ENCODE data around the gene SLC5A5.
A peak's percentile ranks its signal among the peaks of the same experiment; 100 is the strongest.

The SLC5A5 gene

DNA sequence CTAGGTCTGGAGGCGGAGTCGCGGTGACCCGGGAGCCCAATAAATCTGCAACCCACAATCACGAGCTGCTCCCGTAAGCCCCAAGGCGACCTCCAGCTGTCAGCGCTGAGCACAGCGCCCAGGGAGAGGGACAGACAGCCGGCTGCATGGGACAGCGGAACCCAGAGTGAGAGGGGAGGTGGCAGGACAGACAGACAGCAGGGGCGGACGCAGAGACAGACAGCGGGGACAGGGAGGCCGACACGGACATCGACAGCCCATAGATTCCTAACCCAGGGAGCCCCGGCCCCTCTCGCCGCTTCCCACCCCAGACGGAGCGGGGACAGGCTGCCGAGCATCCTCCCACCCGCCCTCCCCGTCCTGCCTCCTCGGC lies at the start of gene SLC5A5:
Gene SLC5A5, plus strand, starts transcription at position 68 of the 373 bp plus-strand sequence. CDS start 375 bp downstream, outside the sequence.
- Mint-ChIP-seq H3K4me1 (ENCODE audit: low read depth) (peaks cover 22% of the 10 kb centered on the region), H3K4me3 (peak within 1 kb of the TSS; percentile 79), H3K27me3 (peaks cover 16% of the 10 kb centered on the region), H3K27ac (peak within 1 kb of the TSS; percentile 76), H3K9me3 (no peaks in the 10 kb centered on the region), H3K36me3 (ENCODE audit: low read depth) (no peaks in the 10 kb centered on the region)
- peak; percentile 60 for DNase-seq

GRCh38 chr19:17824339-17824738 lies 47.4 kb upstream of the SLC5A5 start:
- Mint-ChIP-seq H3K4me3 (no peak overlapping the region), H3K36me3 (ENCODE audit: low read depth) (peaks cover 48% of the 10 kb centered on the region), H3K4me1 (ENCODE audit: low read depth) (no peaks in the 10 kb centered on the region), H3K27me3 (no peaks in the 10 kb centered on the region), H3K27ac (peak overlapping the region; percentile 64), H3K9me3 (no peaks in the 10 kb centered on the region)
- DNase-seq: no peak

GRCh38 chr19:17826508-17827056 lies 45.2 kb upstream of the SLC5A5 start:
- Mint-ChIP-seq H3K4me1 (ENCODE audit: low read depth) (no peaks in the 10 kb centered on the region), H3K36me3 (ENCODE audit: low read depth) (peaks cover 67% of the 10 kb centered on the region), H3K27ac (no peak overlapping the region), H3K4me3 (no peak overlapping the region), H3K9me3 (no peaks in the 10 kb centered on the region), H3K27me3 (no peaks in the 10 kb centered on the region)
- no peak for DNase-seq

- H3K4me1 Mint-ChIP-seq (ENCODE audit: low read depth): no peaks in the 10 kb centered on the region
- H3K9me3 Mint-ChIP-seq: peaks cover 2% of the 10 kb centered on the region
- no peak for DNase-seq
- peaks cover 85% of the 10 kb centered on the region for H3K36me3 Mint-ChIP-seq (ENCODE audit: low read depth)
- peak overlapping the region; percentile 57 for H3K27ac Mint-ChIP-seq
- H3K27me3 Mint-ChIP-seq: no peaks in the 10 kb centered on the region
- H3K4me3 Mint-ChIP-seq: no peak overlapping the region
Observed at GRCh38 chr19:17829855-17830566, 41.7 kb upstream of the SLC5A5 start.

- peak; percentile 72 for DNase-seq
- Mint-ChIP-seq H3K4me3 (no peak overlapping the region), H3K36me3 (ENCODE audit: low read depth) (peaks cover 86% of the 10 kb centered on the region), H3K27ac (peak overlapping the region; percentile 57), H3K9me3 (peaks cover 2% of the 10 kb centered on the region), H3K4me1 (ENCODE audit: low read depth) (peaks cover 5% of the 10 kb centered on the region), H3K27me3 (no peaks in the 10 kb centered on the region)
Observed at GRCh38 chr19:17830567-17831418, 41.0 kb upstream of the SLC5A5 start.

DNA sequence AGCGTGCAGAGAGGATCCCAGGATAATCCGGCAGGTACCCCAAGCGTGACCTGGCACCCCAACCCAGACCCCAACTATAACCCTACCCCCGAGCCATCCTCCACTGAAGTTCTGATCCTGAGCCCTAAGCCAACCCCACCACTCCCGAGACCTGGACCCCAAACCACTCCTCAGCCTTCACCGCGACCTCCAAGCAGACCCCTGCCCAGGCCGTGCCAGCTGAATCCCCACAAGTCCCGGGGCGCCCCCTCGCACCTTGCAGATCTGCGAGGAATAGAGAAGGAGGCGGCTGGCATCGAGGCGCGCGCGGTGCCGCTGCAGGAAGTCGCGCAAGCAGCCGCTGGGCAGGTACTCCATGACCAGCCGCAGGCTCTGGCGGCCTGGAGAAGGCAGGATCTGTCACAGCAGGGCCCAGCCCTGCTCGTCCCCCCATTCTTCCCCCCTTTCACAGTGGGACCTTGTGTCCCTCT lies 40.3 kb upstream of the SLC5A5 start:
- H3K27ac Mint-ChIP-seq: peak overlapping the region; percentile 30
- no peaks in the 10 kb centered on the region for H3K27me3 Mint-ChIP-seq
- no peak overlapping the region for H3K4me3 Mint-ChIP-seq
- H3K36me3 Mint-ChIP-seq (ENCODE audit: low read depth): peaks cover 88% of the 10 kb centered on the region
- peaks cover 6% of the 10 kb centered on the region for H3K4me1 Mint-ChIP-seq (ENCODE audit: low read depth)
- DNase-seq: no peak
- H3K9me3 Mint-ChIP-seq: peaks cover 2% of the 10 kb centered on the region

DNA sequence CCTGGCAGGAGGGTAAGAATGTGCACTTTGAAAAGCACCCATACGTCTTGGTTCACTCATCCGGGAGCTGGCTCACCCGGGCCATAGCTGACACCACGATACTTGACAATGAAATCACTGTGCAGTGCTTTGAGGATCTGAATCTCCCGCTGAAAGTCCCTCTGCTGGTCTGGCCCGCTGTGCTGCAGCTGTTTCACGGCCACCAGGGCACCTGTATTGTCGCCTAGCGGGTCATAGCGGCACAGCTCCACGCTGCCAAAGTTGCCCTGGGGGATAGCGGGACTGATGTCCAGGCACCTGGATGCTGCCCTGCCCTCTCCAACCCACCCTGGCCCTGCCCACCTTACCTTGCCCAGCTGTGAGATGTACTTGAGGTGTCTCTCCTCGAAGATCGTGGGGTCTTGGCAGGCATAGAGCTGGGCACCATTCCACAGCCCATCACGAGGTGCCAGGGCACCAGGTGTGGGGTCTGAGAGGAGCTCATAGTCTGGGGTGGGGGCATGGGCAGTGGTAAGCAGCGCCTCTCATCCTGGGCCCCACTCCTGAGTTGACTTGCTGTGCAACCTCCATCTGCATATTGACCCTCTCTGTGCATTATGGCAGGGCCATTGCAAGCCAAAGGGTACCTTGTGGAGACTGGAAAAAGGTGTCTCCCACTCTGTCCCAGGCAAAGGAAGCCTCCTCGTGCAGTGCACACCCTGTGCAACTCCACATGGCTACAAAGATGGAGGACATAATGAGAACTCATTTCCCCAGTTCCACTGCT lies 39.1 kb upstream of the SLC5A5 start:
- Mint-ChIP-seq H3K4me3 (no peak overlapping the region), H3K9me3 (peaks cover 2% of the 10 kb centered on the region), H3K27me3 (no peaks in the 10 kb centered on the region), H3K4me1 (ENCODE audit: low read depth) (peaks cover 10% of the 10 kb centered on the region), H3K27ac (peak overlapping the region; percentile 14), H3K36me3 (ENCODE audit: low read depth) (peaks cover 90% of the 10 kb centered on the region)
- DNase-seq: no peak

GRCh38 chr19:17834350-17835181 lies 37.2 kb upstream of the SLC5A5 start:
- Mint-ChIP-seq H3K4me1 (ENCODE audit: low read depth) (peaks cover 20% of the 10 kb centered on the region), H3K9me3 (peaks cover 2% of the 10 kb centered on the region), H3K36me3 (ENCODE audit: low read depth) (peaks cover 91% of the 10 kb centered on the region), H3K4me3 (no peak overlapping the region), H3K27me3 (no peaks in the 10 kb centered on the region), H3K27ac (peak overlapping the region; percentile 52)
- no peak for DNase-seq

GRCh38 chr19:17835182-17836006 lies 36.4 kb upstream of the SLC5A5 start:
- Mint-ChIP-seq H3K4me1 (ENCODE audit: low read depth) (peaks cover 24% of the 10 kb centered on the region), H3K36me3 (ENCODE audit: low read depth) (peaks cover 91% of the 10 kb centered on the region), H3K27ac (peak overlapping the region; percentile 65), H3K9me3 (peaks cover 2% of the 10 kb centered on the region), H3K4me3 (no peak overlapping the region), H3K27me3 (no peaks in the 10 kb centered on the region)
- DNase-seq: no peak

- H3K27me3 Mint-ChIP-seq: no peaks in the 10 kb centered on the region
- H3K4me3 Mint-ChIP-seq: no peak overlapping the region
- peaks cover 2% of the 10 kb centered on the region for H3K9me3 Mint-ChIP-seq
- peak overlapping the region; percentile 65 for H3K27ac Mint-ChIP-seq
- peaks cover 95% of the 10 kb centered on the region for H3K36me3 Mint-ChIP-seq (ENCODE audit: low read depth)
- no peak for DNase-seq
- H3K4me1 Mint-ChIP-seq (ENCODE audit: low read depth): peaks cover 26% of the 10 kb centered on the region
Observed at GRCh38 chr19:17836530-17836929, 35.2 kb upstream of the SLC5A5 start.

- Mint-ChIP-seq H3K4me3 (no peak overlapping the region), H3K27ac (peak overlapping the region; percentile 76), H3K36me3 (ENCODE audit: low read depth) (peaks cover 92% of the 10 kb centered on the region), H3K9me3 (no peaks in the 10 kb centered on the region), H3K27me3 (no peaks in the 10 kb centered on the region), H3K4me1 (ENCODE audit: low read depth) (peaks cover 26% of the 10 kb centered on the region)
- DNase-seq: no peak
Observed at GRCh38 chr19:17837972-17838371, 33.8 kb upstream of the SLC5A5 start.

DNA sequence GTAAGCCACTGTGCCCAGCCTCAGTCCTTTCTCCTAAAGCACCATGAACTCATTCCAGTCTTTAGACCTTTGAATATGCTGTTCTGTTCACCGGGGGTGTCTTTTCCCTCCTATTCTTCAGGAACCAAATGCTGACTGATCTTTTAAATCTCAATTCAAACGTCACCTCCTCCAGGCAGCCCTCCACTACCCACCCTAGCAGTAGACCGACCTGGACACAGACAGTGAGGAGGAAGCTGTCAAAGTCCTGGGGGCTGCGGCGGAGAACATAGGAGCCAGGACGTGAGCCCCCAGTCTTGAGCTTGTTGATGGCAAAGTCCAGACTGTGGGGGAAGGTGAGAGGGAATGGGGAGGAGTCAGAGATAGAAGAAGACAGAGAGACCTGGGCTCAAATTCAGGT lies 31.7 kb upstream of the SLC5A5 start:
- Mint-ChIP-seq H3K9me3 (no peaks in the 10 kb centered on the region), H3K36me3 (ENCODE audit: low read depth) (peaks cover 98% of the 10 kb centered on the region), H3K4me3 (no peak overlapping the region), H3K4me1 (ENCODE audit: low read depth) (peaks cover 45% of the 10 kb centered on the region), H3K27ac (peak overlapping the region; percentile 26), H3K27me3 (no peaks in the 10 kb centered on the region)
- no peak for DNase-seq

DNA sequence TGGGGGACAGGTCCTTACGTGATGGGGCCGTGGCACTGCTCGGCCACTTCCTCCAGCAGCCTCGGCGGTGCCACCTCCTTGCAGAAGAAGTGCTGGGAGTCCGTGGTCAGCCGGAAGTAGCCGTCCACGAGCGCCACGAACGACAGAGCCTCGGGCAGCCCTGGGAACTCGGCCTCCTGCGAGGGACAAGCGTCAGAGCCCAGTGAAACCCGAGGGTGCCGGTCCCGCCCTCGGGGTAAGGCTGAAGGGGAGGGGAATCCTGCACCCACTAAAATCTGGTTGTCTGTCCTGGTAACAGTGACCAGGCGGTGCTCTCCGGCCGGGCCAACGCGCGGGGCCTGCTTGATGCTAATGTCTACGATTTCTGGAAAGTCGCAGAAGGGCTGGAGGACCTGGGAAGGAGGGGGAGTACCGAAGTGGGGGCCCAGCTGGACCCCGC lies 30.4 kb upstream of the SLC5A5 start:
- Mint-ChIP-seq H3K4me3 (no peak overlapping the region), H3K27me3 (no peaks in the 10 kb centered on the region), H3K27ac (peak overlapping the region; percentile 18), H3K36me3 (ENCODE audit: low read depth) (peaks cover 98% of the 10 kb centered on the region), H3K4me1 (ENCODE audit: low read depth) (peaks cover 53% of the 10 kb centered on the region), H3K9me3 (no peaks in the 10 kb centered on the region)
- DNase-seq: no peak
